Colonic mucosa (tissue), 4 donors: ENCODE data around the gene TENM3. TPM values are rescaled to one million over a fixed set of nuclear protein-coding genes. Genes with fewer than 3 reads are reported as not detected.

Source experiments
- DNase-seq: peaks from one replicate; pipeline ENCODE4 v3.0.0-alpha.2; 2020
- H3K27ac ChIP-seq: fragments of 200-600 bp; one replicate; pipeline ENCODE4 v1.8.0; 2021
- H3K27me3 ChIP-seq: fragments of 200-600 bp; one replicate; pipeline ENCODE4 v1.8.0; 2021
- H3K36me3 ChIP-seq: fragments of 200-600 bp; one replicate; pipeline ENCODE4 v1.8.0; 2021
- H3K4me1 ChIP-seq: fragments of 200-600 bp; one replicate; pipeline ENCODE4 v1.8.0; 2021; ENCODE audit warnings: mild to moderate bottlenecking
- H3K4me3 ChIP-seq: fragments of 200-600 bp; one replicate; pipeline ENCODE4 v1.8.0; 2021
- H3K9ac ChIP-seq, 2 donors: one replicate each; pipeline ENCODE4 v1.7.0; 2013; ENCODE audit warnings: control low read depth in 2 of 2, low read depth in 2 of 2, low read length in 2 of 2
- H3K9me3 ChIP-seq: fragments of 200-600 bp; one replicate; pipeline ENCODE4 v1.8.0; 2021
- intact Hi-C: fragments of 100-400 bp; cut with DNase I; formaldehyde crosslinking; loops from one replicate; pipeline ENCODE4 v1.14.1; 2022
- total RNA-seq, 2 donors: library from RNA; stranded (reverse); fragmentation: NEBNext Ultra II Directional in 1 of 2; extraction: Animal tissue kit (Norgen Biotek cat#: 25700) in 1 of 2; gene quantifications; one replicate each; pipeline ENCODE4 v1.2.1, GENCODE V29; 2021
- TF ChIP-seq, protein P1 (sequence below): fragments of 200-600 bp; IDR thresholded peaks from one replicate; pipeline ENCODE4 v1.8.0; 2022; ENCODE audit warnings: antibody characterized with exemption, mild to moderate bottlenecking
- donor health status: healthy.
- donor health status: DM: no; HTN: no; CAD: no.
- donor health status: DM: no; HTN: no; CAD: no.

TENM3 gene
- total RNA-seq, 2 donors from 2014 or later, result 0.32 to 1.6 TPM

DNA sequence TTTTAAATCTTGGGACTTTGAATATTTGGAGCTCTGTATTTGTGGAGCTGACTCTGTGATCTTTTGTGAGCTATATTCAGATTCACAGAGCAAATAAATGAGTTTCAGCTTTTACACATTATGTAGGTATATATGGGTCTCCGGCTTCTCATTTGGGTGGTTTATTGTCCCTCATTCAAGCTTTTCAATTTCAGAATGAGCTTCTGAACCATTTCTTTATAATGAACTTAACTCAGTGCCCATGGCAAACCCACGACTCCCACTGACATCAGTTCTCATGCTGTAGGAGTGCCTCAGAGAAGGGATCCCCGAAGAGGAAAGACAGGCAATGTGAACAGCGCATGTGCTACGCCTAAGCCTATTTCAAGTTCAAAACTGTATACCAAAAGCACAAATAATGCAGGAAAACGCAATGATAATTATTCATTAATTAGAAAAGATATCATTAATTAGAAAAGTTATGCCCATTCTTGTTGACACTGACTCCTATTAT is 517.4 kb downstream of the TENM3 start:
- Histone ChIP-seq H3K4me3 (no peak overlapping the region), H3K9me3 (no peaks in the 10 kb centered on the region), H3K9ac (no peak overlapping the region), H3K27ac (no peak overlapping the region), H3K36me3 (no peaks in the 10 kb centered on the region), H3K4me1 (no peaks in the 10 kb centered on the region), H3K27me3 (no peaks in the 10 kb centered on the region)
- intact Hi-C loops, result no loop called here
- TF ChIP-seq, protein P1, sequence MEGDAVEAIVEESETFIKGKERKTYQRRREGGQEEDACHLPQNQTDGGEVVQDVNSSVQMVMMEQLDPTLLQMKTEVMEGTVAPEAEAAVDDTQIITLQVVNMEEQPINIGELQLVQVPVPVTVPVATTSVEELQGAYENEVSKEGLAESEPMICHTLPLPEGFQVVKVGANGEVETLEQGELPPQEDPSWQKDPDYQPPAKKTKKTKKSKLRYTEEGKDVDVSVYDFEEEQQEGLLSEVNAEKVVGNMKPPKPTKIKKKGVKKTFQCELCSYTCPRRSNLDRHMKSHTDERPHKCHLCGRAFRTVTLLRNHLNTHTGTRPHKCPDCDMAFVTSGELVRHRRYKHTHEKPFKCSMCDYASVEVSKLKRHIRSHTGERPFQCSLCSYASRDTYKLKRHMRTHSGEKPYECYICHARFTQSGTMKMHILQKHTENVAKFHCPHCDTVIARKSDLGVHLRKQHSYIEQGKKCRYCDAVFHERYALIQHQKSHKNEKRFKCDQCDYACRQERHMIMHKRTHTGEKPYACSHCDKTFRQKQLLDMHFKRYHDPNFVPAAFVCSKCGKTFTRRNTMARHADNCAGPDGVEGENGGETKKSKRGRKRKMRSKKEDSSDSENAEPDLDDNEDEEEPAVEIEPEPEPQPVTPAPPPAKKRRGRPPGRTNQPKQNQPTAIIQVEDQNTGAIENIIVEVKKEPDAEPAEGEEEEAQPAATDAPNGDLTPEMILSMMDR, result no peak
- no peak for DNase-seq

DNA sequence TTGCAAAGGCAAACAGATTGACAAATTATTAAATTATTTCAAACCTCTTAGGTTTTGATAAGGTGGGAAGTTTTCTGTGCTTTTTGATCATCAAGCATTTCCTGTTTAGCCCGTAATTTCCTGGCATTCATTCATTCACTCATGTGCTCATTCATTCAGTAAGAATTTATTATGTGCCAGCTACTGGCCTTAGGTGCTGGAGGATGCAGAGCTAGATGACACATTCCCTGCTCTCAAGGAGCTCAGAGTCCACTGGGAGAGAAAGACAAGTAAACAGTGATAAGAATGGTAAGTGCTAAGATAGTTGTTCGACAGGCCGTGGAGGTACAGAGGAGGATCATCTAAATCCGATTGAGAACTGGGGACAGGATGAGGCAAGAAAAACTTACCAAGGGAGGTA is 520.9 kb downstream of the TENM3 start:
- DNase-seq, result no peak
- Histone ChIP-seq H3K4me1 (no peaks in the 10 kb centered on the region), H3K27me3 (no peaks in the 10 kb centered on the region), H3K4me3 (no peak overlapping the region), H3K36me3 (no peaks in the 10 kb centered on the region), H3K9ac (no peak overlapping the region), H3K27ac (no peak overlapping the region), H3K9me3 (no peaks in the 10 kb centered on the region)
- intact Hi-C loops, result no loop called here
- TF ChIP-seq, protein P1, result no peak

DNA sequence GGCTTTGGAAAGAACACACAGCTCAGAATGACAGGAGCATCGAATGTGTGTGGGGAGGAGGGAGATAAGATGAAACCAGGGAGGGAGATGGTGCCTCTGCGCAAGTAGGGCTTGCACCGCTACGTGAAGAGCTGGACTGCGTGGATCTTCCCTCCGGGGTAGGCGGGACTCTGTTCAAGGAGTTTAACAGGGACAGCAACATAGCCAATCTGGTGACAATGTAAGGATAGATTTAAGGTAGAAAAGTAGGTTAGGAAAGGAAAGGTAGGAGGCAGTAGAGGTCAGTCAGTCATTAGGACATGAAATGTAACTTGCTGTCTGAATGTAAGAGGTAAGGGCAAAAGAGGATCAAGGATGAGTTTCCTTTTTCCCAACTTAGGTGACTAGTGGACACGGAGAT is 521.4 kb downstream of the TENM3 start:
- intact Hi-C loops, result no loop called here
- no peak for DNase-seq
- Histone ChIP-seq H3K4me3 (no peak overlapping the region), H3K27me3 (no peaks in the 10 kb centered on the region), H3K36me3 (no peaks in the 10 kb centered on the region), H3K4me1 (no peaks in the 10 kb centered on the region), H3K9ac (no peak overlapping the region), H3K9me3 (no peaks in the 10 kb centered on the region), H3K27ac (no peak overlapping the region)
- TF ChIP-seq, protein P1, result no peak

DNA sequence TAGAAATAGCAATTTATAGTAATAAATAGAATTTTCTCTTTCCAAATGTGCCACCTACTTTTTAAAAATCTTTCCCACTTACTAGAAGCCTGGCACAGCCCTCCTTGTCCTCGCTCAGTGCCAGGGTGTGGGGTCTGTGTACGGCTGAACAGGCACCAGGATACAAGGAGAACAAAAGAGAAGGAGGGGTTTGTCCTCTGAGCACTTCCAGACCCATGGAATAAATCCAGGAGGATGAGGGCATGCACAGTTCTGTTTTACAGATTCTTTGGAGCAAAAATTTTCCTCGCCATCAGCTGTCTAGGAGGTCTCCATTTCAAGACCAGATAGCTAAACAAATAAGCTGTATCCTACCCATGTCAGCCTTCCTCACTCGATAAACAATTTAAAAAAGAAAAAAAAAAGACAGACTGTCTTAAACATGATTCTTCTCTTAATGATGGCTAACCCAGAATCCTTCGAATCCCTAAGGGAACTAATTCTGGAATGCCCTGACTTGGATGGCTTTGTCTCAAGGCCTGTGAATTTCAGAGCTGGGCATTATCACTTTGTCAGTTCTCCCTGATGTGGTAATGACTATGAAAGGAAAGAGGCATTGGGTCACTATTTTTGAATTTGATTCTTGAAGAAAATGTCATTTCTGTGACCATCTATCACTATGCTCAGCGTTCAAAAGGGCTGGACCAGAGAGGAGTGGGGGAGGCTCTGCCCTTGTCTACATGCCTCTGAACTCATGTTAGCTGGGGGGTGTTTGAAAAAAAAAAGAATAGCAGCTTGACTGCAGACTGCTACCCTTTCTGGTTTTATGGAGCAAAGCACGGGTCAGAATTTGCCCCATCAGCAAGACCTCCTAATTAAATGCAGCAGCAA is 523.0 kb downstream of the TENM3 start:
- Histone ChIP-seq H3K9ac (no peak overlapping the region), H3K27ac (no peak overlapping the region), H3K27me3 (no peaks in the 10 kb centered on the region), H3K36me3 (no peaks in the 10 kb centered on the region), H3K9me3 (no peaks in the 10 kb centered on the region), H3K4me3 (no peak overlapping the region), H3K4me1 (no peaks in the 10 kb centered on the region)
- intact Hi-C loops, result no loop called here
- DNase-seq, result no peak
- TF ChIP-seq, protein P1, result no peak

DNA sequence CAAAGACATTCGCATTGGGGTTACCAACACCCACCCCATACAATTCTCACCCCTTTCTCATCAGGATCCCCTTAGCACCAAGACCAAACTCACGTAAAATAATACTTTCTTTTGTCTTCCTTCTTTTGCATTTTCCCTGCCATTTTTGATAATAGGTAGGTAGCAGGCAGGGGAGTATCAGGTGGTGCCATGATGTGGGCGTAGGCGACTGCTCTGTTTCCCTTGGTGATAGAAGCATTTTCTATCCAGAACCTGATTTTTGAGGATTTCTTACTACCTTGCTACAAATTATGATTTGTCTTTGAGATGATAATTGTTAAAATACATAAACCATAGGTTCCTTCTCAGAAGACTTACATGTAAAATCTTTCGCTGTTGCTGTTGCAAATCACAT is 523.7 kb downstream of the TENM3 start:
- Histone ChIP-seq H3K36me3 (no peaks in the 10 kb centered on the region), H3K4me1 (no peaks in the 10 kb centered on the region), H3K27me3 (no peaks in the 10 kb centered on the region), H3K9ac (no peak overlapping the region), H3K9me3 (no peaks in the 10 kb centered on the region), H3K27ac (no peak overlapping the region), H3K4me3 (no peak overlapping the region)
- TF ChIP-seq, protein P1, result no peak
- no peak for DNase-seq
- intact Hi-C loops, result no loop called here
